Panc1 (cell line): ENCODE data around the gene SLIT3.

ENCODE experiments used
- POLR2AphosphoS5 ChIP-seq: IDR thresholded peaks from 2 replicates; pipeline ENCODE4 v1.6.1; 2012; ENCODE audit warnings: mild to moderate bottlenecking, low read depth, low read length, moderate library complexity
- SIN3A ChIP-seq: IDR thresholded peaks from 2 replicates; pipeline ENCODE4 v1.6.1; 2012; ENCODE audit warnings: low read depth, mild to moderate bottlenecking, low read length, moderate library complexity, borderline replicate concordance; ENCODE audit not compliant: insufficient read depth
- TCF7L2 ChIP-seq: IDR thresholded peaks from 2 replicates; pipeline ENCODE4 v1.6.1; 2011; ENCODE audit warnings: mild to moderate bottlenecking, low read depth, low read length, inconsistent platforms
- TF ChIP-seq, protein P1 (sequence below): fragments of 450-650 bp; IDR thresholded peaks from 2 replicates; pipeline ENCODE4 v1.5.1; 2017; ENCODE audit warnings: mild to moderate bottlenecking
- TF ChIP-seq, protein P2 (sequence below), 2 experiments: IDR thresholded peaks; 2 replicates each; pipeline ENCODE4 v1.6.1; 2011 to 2012; ENCODE audit warnings: low read depth in 2 of 2, control low read depth in 1 of 2, low read length in 1 of 2, mild to moderate bottlenecking in 1 of 2, moderate library complexity in 1 of 2; ENCODE audit not compliant: insufficient read depth in 1 of 2

DNA sequence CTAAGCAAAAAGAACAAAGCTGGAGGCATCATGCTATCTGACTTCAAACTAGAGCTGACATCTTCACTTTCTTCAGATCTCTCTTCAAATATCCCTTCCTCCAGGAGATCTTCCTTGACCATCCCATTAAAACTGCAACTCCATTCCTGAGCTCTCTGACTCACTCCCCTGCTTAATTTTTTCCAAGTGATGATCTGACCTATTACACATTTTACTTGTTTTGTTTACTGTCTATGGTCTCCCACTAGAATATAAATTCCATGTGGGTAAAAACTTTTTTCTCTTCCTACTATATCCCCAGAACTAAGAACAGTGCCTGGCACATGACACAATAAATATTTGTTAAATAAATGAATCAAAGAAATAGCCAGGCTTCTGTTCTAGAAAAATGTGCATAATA, 87.5 kb downstream of the SLIT3 start:
- TF ChIP-seq, protein P1, sequence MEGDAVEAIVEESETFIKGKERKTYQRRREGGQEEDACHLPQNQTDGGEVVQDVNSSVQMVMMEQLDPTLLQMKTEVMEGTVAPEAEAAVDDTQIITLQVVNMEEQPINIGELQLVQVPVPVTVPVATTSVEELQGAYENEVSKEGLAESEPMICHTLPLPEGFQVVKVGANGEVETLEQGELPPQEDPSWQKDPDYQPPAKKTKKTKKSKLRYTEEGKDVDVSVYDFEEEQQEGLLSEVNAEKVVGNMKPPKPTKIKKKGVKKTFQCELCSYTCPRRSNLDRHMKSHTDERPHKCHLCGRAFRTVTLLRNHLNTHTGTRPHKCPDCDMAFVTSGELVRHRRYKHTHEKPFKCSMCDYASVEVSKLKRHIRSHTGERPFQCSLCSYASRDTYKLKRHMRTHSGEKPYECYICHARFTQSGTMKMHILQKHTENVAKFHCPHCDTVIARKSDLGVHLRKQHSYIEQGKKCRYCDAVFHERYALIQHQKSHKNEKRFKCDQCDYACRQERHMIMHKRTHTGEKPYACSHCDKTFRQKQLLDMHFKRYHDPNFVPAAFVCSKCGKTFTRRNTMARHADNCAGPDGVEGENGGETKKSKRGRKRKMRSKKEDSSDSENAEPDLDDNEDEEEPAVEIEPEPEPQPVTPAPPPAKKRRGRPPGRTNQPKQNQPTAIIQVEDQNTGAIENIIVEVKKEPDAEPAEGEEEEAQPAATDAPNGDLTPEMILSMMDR: no peak
- TF ChIP-seq, protein P2, sequence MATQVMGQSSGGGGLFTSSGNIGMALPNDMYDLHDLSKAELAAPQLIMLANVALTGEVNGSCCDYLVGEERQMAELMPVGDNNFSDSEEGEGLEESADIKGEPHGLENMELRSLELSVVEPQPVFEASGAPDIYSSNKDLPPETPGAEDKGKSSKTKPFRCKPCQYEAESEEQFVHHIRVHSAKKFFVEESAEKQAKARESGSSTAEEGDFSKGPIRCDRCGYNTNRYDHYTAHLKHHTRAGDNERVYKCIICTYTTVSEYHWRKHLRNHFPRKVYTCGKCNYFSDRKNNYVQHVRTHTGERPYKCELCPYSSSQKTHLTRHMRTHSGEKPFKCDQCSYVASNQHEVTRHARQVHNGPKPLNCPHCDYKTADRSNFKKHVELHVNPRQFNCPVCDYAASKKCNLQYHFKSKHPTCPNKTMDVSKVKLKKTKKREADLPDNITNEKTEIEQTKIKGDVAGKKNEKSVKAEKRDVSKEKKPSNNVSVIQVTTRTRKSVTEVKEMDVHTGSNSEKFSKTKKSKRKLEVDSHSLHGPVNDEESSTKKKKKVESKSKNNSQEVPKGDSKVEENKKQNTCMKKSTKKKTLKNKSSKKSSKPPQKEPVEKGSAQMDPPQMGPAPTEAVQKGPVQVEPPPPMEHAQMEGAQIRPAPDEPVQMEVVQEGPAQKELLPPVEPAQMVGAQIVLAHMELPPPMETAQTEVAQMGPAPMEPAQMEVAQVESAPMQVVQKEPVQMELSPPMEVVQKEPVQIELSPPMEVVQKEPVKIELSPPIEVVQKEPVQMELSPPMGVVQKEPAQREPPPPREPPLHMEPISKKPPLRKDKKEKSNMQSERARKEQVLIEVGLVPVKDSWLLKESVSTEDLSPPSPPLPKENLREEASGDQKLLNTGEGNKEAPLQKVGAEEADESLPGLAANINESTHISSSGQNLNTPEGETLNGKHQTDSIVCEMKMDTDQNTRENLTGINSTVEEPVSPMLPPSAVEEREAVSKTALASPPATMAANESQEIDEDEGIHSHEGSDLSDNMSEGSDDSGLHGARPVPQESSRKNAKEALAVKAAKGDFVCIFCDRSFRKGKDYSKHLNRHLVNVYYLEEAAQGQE (IDR thresholded peaks at IDR 0.05; ENCODE audit: insufficient read depth in 1 of 2, low read depth in 2 of 2, low read length in 1 of 2): no peak
- TF ChIP-seq POLR2AphosphoS5 (no peak), TCF7L2 (no peak), SIN3A (no peak)
